ENCODE measurements around the gene PLXNB2. TPM values are rescaled to one million over a fixed set of nuclear protein-coding genes. Genes with fewer than 3 reads are reported as not detected.
A peak's percentile ranks its signal among the peaks of the same experiment; 100 is the strongest.
"Not testable (repeated sequence)": the region's sequence is repeated elsewhere in the genome, so short reads cannot be mapped to it uniquely, and the experiment has no call there.

Gene PLXNB2
- total RNA-seq, 1 experiment from 2014 or later: 227 TPM

DNA sequence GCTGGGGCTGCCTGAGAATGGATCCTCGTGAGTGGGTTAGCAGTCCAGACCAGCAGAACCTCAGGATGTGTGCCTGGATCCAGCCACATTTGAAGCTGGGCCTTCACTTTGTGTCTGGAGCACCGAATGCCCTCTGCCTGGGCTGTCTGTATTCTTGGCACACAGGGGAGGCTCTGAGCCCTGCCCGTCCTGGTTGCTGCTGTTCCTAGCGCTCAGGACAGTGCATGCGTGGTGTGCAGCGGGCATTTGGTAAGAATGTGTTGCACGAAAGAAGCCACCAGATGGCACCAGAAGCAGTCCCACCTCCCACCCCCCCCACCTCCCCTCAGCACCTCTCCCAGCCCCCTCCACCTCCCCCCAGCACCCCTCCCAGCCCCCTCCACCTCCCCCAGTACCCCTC is 33.1 kb downstream of the PLXNB2 start:
- BruUV-seq (replicated peaks): no TSS peak
- H3K9me3 ChIP-seq (ENCODE audit: control insufficient read depth, insufficient read depth, low read depth, low read length): no peaks in the 10 kb centered on the region
- peak overlapping the region; percentile 59 for H3K27ac ChIP-seq (ENCODE audit: low read length)
- TF ChIP-seq SIN3A (IDR thresholded peaks at IDR 0.05; ENCODE audit: borderline replicate concordance, insufficient read depth, low read depth, low read length): no peak
- TF ChIP-seq, protein P1, sequence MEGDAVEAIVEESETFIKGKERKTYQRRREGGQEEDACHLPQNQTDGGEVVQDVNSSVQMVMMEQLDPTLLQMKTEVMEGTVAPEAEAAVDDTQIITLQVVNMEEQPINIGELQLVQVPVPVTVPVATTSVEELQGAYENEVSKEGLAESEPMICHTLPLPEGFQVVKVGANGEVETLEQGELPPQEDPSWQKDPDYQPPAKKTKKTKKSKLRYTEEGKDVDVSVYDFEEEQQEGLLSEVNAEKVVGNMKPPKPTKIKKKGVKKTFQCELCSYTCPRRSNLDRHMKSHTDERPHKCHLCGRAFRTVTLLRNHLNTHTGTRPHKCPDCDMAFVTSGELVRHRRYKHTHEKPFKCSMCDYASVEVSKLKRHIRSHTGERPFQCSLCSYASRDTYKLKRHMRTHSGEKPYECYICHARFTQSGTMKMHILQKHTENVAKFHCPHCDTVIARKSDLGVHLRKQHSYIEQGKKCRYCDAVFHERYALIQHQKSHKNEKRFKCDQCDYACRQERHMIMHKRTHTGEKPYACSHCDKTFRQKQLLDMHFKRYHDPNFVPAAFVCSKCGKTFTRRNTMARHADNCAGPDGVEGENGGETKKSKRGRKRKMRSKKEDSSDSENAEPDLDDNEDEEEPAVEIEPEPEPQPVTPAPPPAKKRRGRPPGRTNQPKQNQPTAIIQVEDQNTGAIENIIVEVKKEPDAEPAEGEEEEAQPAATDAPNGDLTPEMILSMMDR (IDR thresholded peaks at IDR 0.05): peak; percentile 42
- TF ChIP-seq, protein P2, sequence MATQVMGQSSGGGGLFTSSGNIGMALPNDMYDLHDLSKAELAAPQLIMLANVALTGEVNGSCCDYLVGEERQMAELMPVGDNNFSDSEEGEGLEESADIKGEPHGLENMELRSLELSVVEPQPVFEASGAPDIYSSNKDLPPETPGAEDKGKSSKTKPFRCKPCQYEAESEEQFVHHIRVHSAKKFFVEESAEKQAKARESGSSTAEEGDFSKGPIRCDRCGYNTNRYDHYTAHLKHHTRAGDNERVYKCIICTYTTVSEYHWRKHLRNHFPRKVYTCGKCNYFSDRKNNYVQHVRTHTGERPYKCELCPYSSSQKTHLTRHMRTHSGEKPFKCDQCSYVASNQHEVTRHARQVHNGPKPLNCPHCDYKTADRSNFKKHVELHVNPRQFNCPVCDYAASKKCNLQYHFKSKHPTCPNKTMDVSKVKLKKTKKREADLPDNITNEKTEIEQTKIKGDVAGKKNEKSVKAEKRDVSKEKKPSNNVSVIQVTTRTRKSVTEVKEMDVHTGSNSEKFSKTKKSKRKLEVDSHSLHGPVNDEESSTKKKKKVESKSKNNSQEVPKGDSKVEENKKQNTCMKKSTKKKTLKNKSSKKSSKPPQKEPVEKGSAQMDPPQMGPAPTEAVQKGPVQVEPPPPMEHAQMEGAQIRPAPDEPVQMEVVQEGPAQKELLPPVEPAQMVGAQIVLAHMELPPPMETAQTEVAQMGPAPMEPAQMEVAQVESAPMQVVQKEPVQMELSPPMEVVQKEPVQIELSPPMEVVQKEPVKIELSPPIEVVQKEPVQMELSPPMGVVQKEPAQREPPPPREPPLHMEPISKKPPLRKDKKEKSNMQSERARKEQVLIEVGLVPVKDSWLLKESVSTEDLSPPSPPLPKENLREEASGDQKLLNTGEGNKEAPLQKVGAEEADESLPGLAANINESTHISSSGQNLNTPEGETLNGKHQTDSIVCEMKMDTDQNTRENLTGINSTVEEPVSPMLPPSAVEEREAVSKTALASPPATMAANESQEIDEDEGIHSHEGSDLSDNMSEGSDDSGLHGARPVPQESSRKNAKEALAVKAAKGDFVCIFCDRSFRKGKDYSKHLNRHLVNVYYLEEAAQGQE (IDR thresholded peaks at IDR 0.05; ENCODE audit: insufficient read depth in 1 of 2, low read depth in 2 of 2, low read length in 1 of 2): no peak
- TF ChIP-seq TCF7L2 (IDR thresholded peaks at IDR 0.05; ENCODE audit: low read depth, low read length): no peak
- TF ChIP-seq POLR2AphosphoS5 (IDR thresholded peaks at IDR 0.05; ENCODE audit: low read depth, low read length): no peak
- no peaks in the 10 kb centered on the region for H3K27me3 ChIP-seq (ENCODE audit: control insufficient read depth, insufficient read depth, low read length)
- DNase-seq (ENCODE audit: low read depth, low spot score) (no peak), ATAC-seq (peak; percentile 28; the same call in 1 of the 2 replicates)
- H3K4me3 ChIP-seq (ENCODE audit: low read depth in 2 of 2, low read length in 2 of 2): no peak overlapping the region
- H3K36me3 ChIP-seq (ENCODE audit: control insufficient read depth, insufficient read depth, low read length): no peaks in the 10 kb centered on the region
- intact Hi-C loops (cut with micrococcal nuclease; ENCODE audit: unreplicated experiment): loop anchor here (5.0 kb wide), 1 partner anchor 68 kb away; the partner anchor contains the start of gene PPP6R2
- ChIA-PET POLR2A (no interaction called here), CTCF (no interaction called here)
- peaks cover 21% of the 10 kb centered on the region for H3K4me1 ChIP-seq (ENCODE audit: control insufficient read depth, insufficient read depth, low read length)
- in situ Hi-C loops (cut with HindIII; ENCODE audit: low pct_unique_long_range_greater_than_20kb, low sequenced_read_pairs): no loop called here

DNA sequence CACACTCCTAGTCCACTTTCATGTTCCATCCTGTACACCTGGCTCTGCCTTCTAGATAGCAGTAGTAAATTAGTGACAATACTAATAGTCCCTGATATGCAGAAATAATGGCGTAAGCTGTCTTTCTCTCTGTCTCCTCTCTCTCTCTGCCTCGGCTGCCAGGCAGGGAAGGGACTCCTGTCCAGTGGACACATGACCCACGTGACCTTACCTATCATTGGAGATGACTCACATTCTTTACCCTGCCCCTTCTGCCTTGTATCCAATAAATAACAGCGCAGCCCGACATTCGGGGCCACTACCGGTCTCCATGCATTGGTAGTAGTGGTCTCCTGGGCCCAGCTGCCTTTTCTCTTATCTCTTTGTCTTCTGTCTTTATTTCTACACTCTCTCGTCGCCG is 33.7 kb downstream of the PLXNB2 start:
- in situ Hi-C loops (cut with HindIII; ENCODE audit: low pct_unique_long_range_greater_than_20kb, low sequenced_read_pairs): not testable (repeated sequence)

DNA sequence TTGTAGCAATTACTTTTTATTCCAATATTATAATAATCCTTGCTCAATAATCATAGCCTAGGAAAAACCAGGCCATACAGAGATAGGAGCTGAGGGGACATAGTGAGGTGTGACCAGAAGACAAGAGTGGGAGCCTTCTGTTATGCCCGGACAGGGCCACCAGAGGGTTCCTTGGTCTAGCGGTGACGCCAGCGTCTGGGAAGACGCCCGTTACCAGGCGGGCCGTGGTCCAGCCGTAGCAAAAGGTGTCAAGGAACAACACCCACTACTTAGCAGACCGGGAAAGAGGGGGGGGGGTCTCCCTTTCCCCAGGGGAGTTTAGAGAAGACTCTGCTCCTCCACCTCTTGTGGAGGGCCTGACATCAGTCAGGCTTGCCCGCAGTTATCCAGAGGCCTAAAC is 34.1 kb downstream of the PLXNB2 start:
- H3K4me3 ChIP-seq (ENCODE audit: low read depth in 2 of 2, low read length in 2 of 2); DNase-seq (ENCODE audit: low read depth, low spot score); H3K36me3 ChIP-seq (ENCODE audit: control insufficient read depth, insufficient read depth, low read length); H3K27me3 ChIP-seq (ENCODE audit: control insufficient read depth, insufficient read depth, low read length); in situ Hi-C loops (cut with HindIII; ENCODE audit: low pct_unique_long_range_greater_than_20kb, low sequenced_read_pairs); ATAC-seq; H3K9me3 ChIP-seq (ENCODE audit: control insufficient read depth, insufficient read depth, low read depth, low read length); BruUV-seq (replicated peaks); H3K27ac ChIP-seq (ENCODE audit: low read length): not testable (repeated sequence)
- ChIA-PET POLR2A (interaction anchor here (0.6 kb wide), 1 partner anchor 162 kb away, joined by 3 read pairs; no protein-coding TSS in a partner anchor), CTCF (interaction anchor here (0.9 kb wide), 1 partner anchor 21 kb away, joined by 3 read pairs; no protein-coding TSS in a partner anchor)
- TF ChIP-seq, protein P1 (IDR thresholded peaks at IDR 0.05): peak; percentile 17; the same call in 1 of the 2 replicates
- peaks cover 23% of the 10 kb centered on the region for H3K4me1 ChIP-seq (ENCODE audit: control insufficient read depth, insufficient read depth, low read length)
- intact Hi-C loops (cut with micrococcal nuclease; ENCODE audit: unreplicated experiment): loop anchor here (5.0 kb wide), 1 partner anchor 69 kb away; the partner anchor contains the start of gene PPP6R2

More for the DNA sequence above, 33.7 kb downstream of the PLXNB2 start:
- not testable (repeated sequence) for ATAC-seq; BruUV-seq (replicated peaks); H3K4me3 ChIP-seq (ENCODE audit: low read depth in 2 of 2, low read length in 2 of 2); DNase-seq (ENCODE audit: low read depth, low spot score); H3K27me3 ChIP-seq (ENCODE audit: control insufficient read depth, insufficient read depth, low read length); H3K9me3 ChIP-seq (ENCODE audit: control insufficient read depth, insufficient read depth, low read depth, low read length); H3K36me3 ChIP-seq (ENCODE audit: control insufficient read depth, insufficient read depth, low read length)
- intact Hi-C loops (cut with micrococcal nuclease; ENCODE audit: unreplicated experiment): loop anchor here (5.0 kb wide), 1 partner anchor 69 kb away; the partner anchor contains the start of gene PPP6R2
- H3K4me1 ChIP-seq (ENCODE audit: control insufficient read depth, insufficient read depth, low read length): peaks cover 21% of the 10 kb centered on the region
- POLR2A ChIA-PET: interaction anchor here (0.6 kb wide), 1 partner anchor 163 kb away, joined by 3 read pairs; no protein-coding TSS in a partner anchor
- CTCF ChIA-PET: interaction anchor here (0.9 kb wide), 1 partner anchor 21 kb away, joined by 3 read pairs; no protein-coding TSS in a partner anchor
- peak overlapping the region; percentile 59 for H3K27ac ChIP-seq (ENCODE audit: low read length)

Measured in Panc1 (cell line).